Brain microvascular endothelial cell (primary cell): ENCODE data around the gene DLGAP1.

ENCODE experiments used
- DNase-seq: peaks from one replicate; pipeline ENCODE4 v3.0.0-alpha.2; 2020
- H3K27ac ChIP-seq: fragments of 250-450 bp; sonication (Bioruptor Pico); 2 replicates; pipeline ENCODE4 v1.5.1; 2020; ENCODE audit warnings: mild to moderate bottlenecking, moderate library complexity
- H3K27me3 ChIP-seq: fragments of 250-450 bp; sonication (Bioruptor Pico); replicated peaks from 2 replicates; pipeline ENCODE4 v1.5.1; 2020; ENCODE audit warnings: mild to moderate bottlenecking
- H3K36me3 ChIP-seq: fragments of 250-450 bp; sonication (Bioruptor Pico); replicated peaks from 2 replicates; pipeline ENCODE4 v1.5.1; 2020; ENCODE audit warnings: mild to moderate bottlenecking
- H3K4me3 ChIP-seq: 2 replicates; pipeline ENCODE4 v1.5.1; 2011; ENCODE audit warnings: low read depth, mild to moderate bottlenecking, control low read depth, low read length, moderate library complexity
- CTCF ChIP-seq: IDR thresholded peaks from 2 replicates; pipeline ENCODE4 v1.5.1; 2011; ENCODE audit warnings: low read depth, mild to moderate bottlenecking, moderate library complexity, low read length, control low read depth, inconsistent platforms; ENCODE audit errors: missing control alignments
- in situ Hi-C: cut with HindIII; loops from 2 replicates; pipeline ENCODE4 v1.10.0; 2017; ENCODE audit warnings: low sequenced_read_pairs, low pct_ligation_motif_present

Gene DLGAP1

GRCh38 chr18:4181882-4182568 lies 273.1 kb downstream of the DLGAP1 start:
- Histone ChIP-seq H3K27me3 (no peaks in the 10 kb centered on the region), H3K36me3 (no peaks in the 10 kb centered on the region), H3K27ac (no peak overlapping the region), H3K4me3 (no peak overlapping the region)
- in situ Hi-C loops: no loop called here
- TF ChIP-seq CTCF: no peak
- no peak for DNase-seq

- TF ChIP-seq CTCF: no peak
- no peak overlapping the region for H3K27ac ChIP-seq
- no peak for DNase-seq
Observed at GRCh38 chr18:4181086-4181485, 274.0 kb downstream of the DLGAP1 start.

GRCh38 chr18:4172196-4173100 lies 282.7 kb downstream of the DLGAP1 start:
- DNase-seq: no peak
- Histone ChIP-seq H3K36me3 (no peaks in the 10 kb centered on the region), H3K27me3 (no peaks in the 10 kb centered on the region), H3K27ac (no peak overlapping the region), H3K4me3 (no peak overlapping the region)
- in situ Hi-C loops: no loop called here
- TF ChIP-seq CTCF: no peak

More at GRCh38 chr18:4181086-4181485, 274.0 kb downstream of the DLGAP1 start:
- no peaks in the 10 kb centered on the region for H3K36me3 ChIP-seq
- no peaks in the 10 kb centered on the region for H3K27me3 ChIP-seq
- no peak overlapping the region for H3K4me3 ChIP-seq
- in situ Hi-C loops: no loop called here

DNA sequence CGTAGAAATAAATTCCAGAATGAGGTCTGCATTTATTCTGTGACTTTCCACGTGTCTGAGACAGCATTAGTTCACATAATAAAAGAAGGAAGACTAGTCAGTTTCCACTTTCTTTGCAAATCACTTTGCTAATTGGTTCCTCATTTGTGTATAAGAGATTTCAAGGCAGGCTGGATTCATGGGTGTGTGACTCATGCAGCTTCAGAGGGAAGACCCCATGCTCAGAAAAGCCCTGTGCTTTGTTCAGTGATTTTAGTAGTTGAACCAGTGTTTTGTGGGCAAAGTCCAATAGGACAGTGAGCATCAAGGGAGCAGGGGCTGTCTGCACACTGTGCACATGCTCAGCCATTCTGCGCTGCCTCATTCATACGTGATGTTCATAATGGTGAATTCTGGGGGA lies 297.8 kb downstream of the DLGAP1 start:
- no peak for DNase-seq
- no peaks in the 10 kb centered on the region for H3K27me3 ChIP-seq
- no peak overlapping the region for H3K27ac ChIP-seq
- no peak for TF ChIP-seq CTCF
- in situ Hi-C loops: no loop called here
- no peak overlapping the region for H3K4me3 ChIP-seq
- no peaks in the 10 kb centered on the region for H3K36me3 ChIP-seq

DNA sequence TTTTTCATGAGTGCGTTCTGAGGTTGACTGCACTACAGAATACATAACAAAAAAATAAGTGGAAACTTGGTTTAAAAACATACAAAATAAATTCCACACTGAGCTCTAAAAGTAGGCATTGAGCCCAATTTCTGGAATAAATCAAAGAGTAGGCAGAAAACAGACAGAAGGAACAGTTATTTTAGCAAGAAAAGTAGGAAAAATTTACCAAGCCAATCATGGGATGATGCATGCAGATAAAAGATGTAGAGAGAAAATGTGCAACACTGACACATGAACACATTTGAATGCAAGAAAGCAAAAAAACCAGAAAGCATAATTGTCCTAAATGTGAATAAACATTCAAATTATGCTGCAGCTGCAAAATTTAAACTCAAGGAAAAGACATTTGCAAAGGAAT lies 308.3 kb downstream of the DLGAP1 start:
- H3K36me3 ChIP-seq: no peaks in the 10 kb centered on the region
- H3K27me3 ChIP-seq: no peaks in the 10 kb centered on the region
- no peak overlapping the region for H3K27ac ChIP-seq
- H3K4me3 ChIP-seq: no peak overlapping the region
- no peak for DNase-seq
- TF ChIP-seq CTCF: no peak
- in situ Hi-C loops: no loop called here
